Lung (tissue), 12 donors: Measurements from ENCODE around the gene PRM3. TPM values are rescaled to one million over a fixed set of nuclear protein-coding genes. Genes with fewer than 3 reads are reported as not detected.
A peak's percentile ranks its signal among the peaks of the same experiment; 100 is the strongest.

Experiments used
- ATAC-seq: fragments of 200-7000 bp; cut with Tn5 transposase; one replicate; pipeline ENCODE4 v1.9.1; 2020; ENCODE audit warnings: moderate number of reproducible peaks; ENCODE audit not compliant: insufficient read depth, low FRiP score
- DNase-seq, 3 donors: peaks; one replicate each; pipeline ENCODE4 v3.0.0-alpha.2; 2013 to 2017
- H3K27ac ChIP-seq, 2 donors: one replicate each; pipeline ENCODE4 v1.5.1; 2013; ENCODE audit warnings: mild to moderate bottlenecking in 2 of 2, moderate library complexity in 2 of 2, control low read depth in 1 of 2, inconsistent platforms in 1 of 2, low read depth in 1 of 2, low read length in 1 of 2
- H3K27me3 ChIP-seq, 3 donors: one replicate each; pipeline ENCODE4 v1.5.1; 2013; ENCODE audit warnings: low read length in 2 of 3; ENCODE audit not compliant: control insufficient read depth in 3 of 3, insufficient read depth in 3 of 3
- H3K36me3 ChIP-seq, 4 donors: one replicate each; pipeline ENCODE4 v1.5.1; 2013; ENCODE audit warnings: low read length in 4 of 4, mild to moderate bottlenecking in 1 of 4, moderate library complexity in 1 of 4; ENCODE audit not compliant: control insufficient read depth in 4 of 4, insufficient read depth in 4 of 4
- H3K4me1 ChIP-seq, 5 donors: one replicate each; pipeline ENCODE4 v1.5.1; 2013; ENCODE audit warnings: low read length in 5 of 5, mild to moderate bottlenecking in 2 of 5, moderate library complexity in 1 of 5; ENCODE audit not compliant: control insufficient read depth in 5 of 5, insufficient read depth in 5 of 5
- H3K4me3 ChIP-seq: one replicate; pipeline ENCODE4 v1.5.1; 2013; ENCODE audit warnings: mild to moderate bottlenecking, control low read depth, moderate library complexity
- H3K9ac ChIP-seq, 2 donors: one replicate each; pipeline ENCODE4 v1.5.1; 2013; ENCODE audit warnings: low read length in 2 of 2, control low read depth in 1 of 2; ENCODE audit not compliant: insufficient read depth in 1 of 2
- H3K9me3 ChIP-seq, 4 donors: one replicate each; pipeline ENCODE4 v1.5.1; 2013; ENCODE audit warnings: low read length in 3 of 4, mild to moderate bottlenecking in 1 of 4, moderate library complexity in 1 of 4; ENCODE audit not compliant: control insufficient read depth in 4 of 4, insufficient read depth in 3 of 4
- WGBS, 2 donors: extraction: QIAGEN DNeasy Blood & Tissue Kit; methylation state at CpG; one replicate each; pipeline ENCODE4 v1.1.7; 2013; 5-methylcytosine and 5-hydroxymethylcytosine counted together
- polyA plus RNA-seq, 2 donors: library from polyadenylated mRNA; stranded (reverse); fragments of 200-250 nt; gene quantifications; one replicate each; pipeline ENCODE4 v1.2.1, GENCODE V29; 2013
- total RNA-seq, 2 donors: library from RNA; depleted of rRNA in 1 of 2; stranded (reverse); fragments of >200 nt in 1 of 2; gene quantifications; one replicate each; pipeline ENCODE4 v1.2.1, GENCODE V29; 2014 to 2021
- TF ChIP-seq, protein P1 (sequence below): IDR thresholded peaks from 2 replicates; pipeline ENCODE4 v1.5.1; 2012; ENCODE audit warnings: mild to moderate bottlenecking; ENCODE audit errors: control extremely low read depth, extremely low read depth
- donor health status: control.
- donor health status: control.
- donor health status: Bipolar disorder and iron deficiency.
- donor health status: healthy.
- donor health status: DM: yes; HTN: yes; CAD: no.

PRM3 gene
- total and polyA plus RNA-seq, 4 donors = not detected

- ATAC-seq (no peak), DNase-seq (no peak)
- no peak overlapping the region for H3K4me3 ChIP-seq
- peaks cover 0 to 19% (median 9%) of the 10 kb centered on the region in 5 donors for H3K4me1 ChIP-seq
- no peaks in the 10 kb centered on the region for H3K9me3 ChIP-seq
- TF ChIP-seq, protein P1, sequence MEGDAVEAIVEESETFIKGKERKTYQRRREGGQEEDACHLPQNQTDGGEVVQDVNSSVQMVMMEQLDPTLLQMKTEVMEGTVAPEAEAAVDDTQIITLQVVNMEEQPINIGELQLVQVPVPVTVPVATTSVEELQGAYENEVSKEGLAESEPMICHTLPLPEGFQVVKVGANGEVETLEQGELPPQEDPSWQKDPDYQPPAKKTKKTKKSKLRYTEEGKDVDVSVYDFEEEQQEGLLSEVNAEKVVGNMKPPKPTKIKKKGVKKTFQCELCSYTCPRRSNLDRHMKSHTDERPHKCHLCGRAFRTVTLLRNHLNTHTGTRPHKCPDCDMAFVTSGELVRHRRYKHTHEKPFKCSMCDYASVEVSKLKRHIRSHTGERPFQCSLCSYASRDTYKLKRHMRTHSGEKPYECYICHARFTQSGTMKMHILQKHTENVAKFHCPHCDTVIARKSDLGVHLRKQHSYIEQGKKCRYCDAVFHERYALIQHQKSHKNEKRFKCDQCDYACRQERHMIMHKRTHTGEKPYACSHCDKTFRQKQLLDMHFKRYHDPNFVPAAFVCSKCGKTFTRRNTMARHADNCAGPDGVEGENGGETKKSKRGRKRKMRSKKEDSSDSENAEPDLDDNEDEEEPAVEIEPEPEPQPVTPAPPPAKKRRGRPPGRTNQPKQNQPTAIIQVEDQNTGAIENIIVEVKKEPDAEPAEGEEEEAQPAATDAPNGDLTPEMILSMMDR = no peak
- H3K36me3 ChIP-seq = no peaks in the 10 kb centered on the region
- H3K27me3 ChIP-seq = no peaks in the 10 kb centered on the region
- H3K9ac ChIP-seq = no peak overlapping the region
- WGBS, 2 donors = 79 to 87% methylated on average over 3 of the region's 3 CpGs
- no peak overlapping the region for H3K27ac ChIP-seq
Measured at GRCh38 chr16:11260596-11260966, 12.8 kb downstream of the PRM3 start.

GRCh38 chr16:11259655-11260595 is 13.5 kb downstream of the PRM3 start:
- Histone ChIP-seq H3K36me3 (peaks cover 0 to 6% (median 0%) of the 10 kb centered on the region in 4 donors), H3K4me1 (peaks cover 0 to 19% (median 9%) of the 10 kb centered on the region in 5 donors), H3K4me3 (no peak overlapping the region), H3K9ac (no peak overlapping the region), H3K9me3 (no peaks in the 10 kb centered on the region), H3K27me3 (no peaks in the 10 kb centered on the region), H3K27ac (no peak overlapping the region)
- ATAC-seq = no peak
- TF ChIP-seq, protein P1 = no peak
- 88 to 92% methylated on average over 12 of the region's 12 CpGs for WGBS, 2 donors
- no peak for DNase-seq

GRCh38 chr16:11258553-11259492 is 14.6 kb downstream of the PRM3 start:
- 24% methylated on average over 15 of the region's 15 CpGs for WGBS, 2 donors

More at GRCh38 chr16:11258553-11259492, 14.6 kb downstream of the PRM3 start:
- ATAC-seq (no peak), DNase-seq (peak; percentile 44 to 68 (median 44))
- Histone ChIP-seq H3K4me3 (no peak overlapping the region), H3K27me3 (no peaks in the 10 kb centered on the region), H3K27ac (peak overlapping the region in 1 of 2 donors; percentile 8), H3K36me3 (peaks cover 0 to 17% (median 2%) of the 10 kb centered on the region in 4 donors), H3K4me1 (peaks cover 0 to 25% (median 9%) of the 10 kb centered on the region in 5 donors), H3K9me3 (no peaks in the 10 kb centered on the region), H3K9ac (peak overlapping the region in 1 of 2 donors; percentile 51)
- TF ChIP-seq, protein P1 = no peak
